Endothelial cell of umbilical vein (primary cell): Measurements from ENCODE around the gene FAAP100. TPM values are rescaled to one million over a fixed set of nuclear protein-coding genes. Genes with fewer than 3 reads are reported as not detected.
"Not testable (repeated sequence)": the region's sequence is repeated elsewhere in the genome, so short reads cannot be mapped to it uniquely, and the experiment has no call there.

Source experiments
- BruUV-seq: library from RNA; stranded (reverse); fragments of 400-500 nt; replicated peaks from 2 replicates; lab custom pipeline; 2021; lab: Mats Ljungman, UMichigan
- CTCF ChIA-PET: fragments of 300-600, 350-600 bp; sonication (Branson Sonifier 250); formaldehyde crosslinking; loops from one replicate; lab custom pipeline; 2021; ENCODE audit warnings: antibody characterized with exemption, inconsistent platforms; lab: Charles Lee
- POLR2A ChIA-PET: fragments of 300-600, 350-600 bp; sonication (Branson Sonifier 250); formaldehyde crosslinking; loops from one replicate; lab custom pipeline; 2021; ENCODE audit warnings: antibody characterized with exemption, inconsistent platforms; lab: Charles Lee
- DNase-seq: peaks from one replicate; pipeline ENCODE4 v3.0.0-alpha.2; 2011; ENCODE audit warnings: low read depth, low spot score
- FAIRE-seq: peaks from 2 replicates; lab custom pipeline; 2011; peaks lifted over from hg19 to GRCh38; lab: Jason Lieb, UNC
- H2AFZ ChIP-seq: 2 replicates; pipeline ENCODE4 v1.6.0; 2012; ENCODE audit warnings: low read depth, low read length, control low read depth, inconsistent platforms
- H3K27ac ChIP-seq: 2 replicates; pipeline ENCODE4 v1.5.1; 2011; ENCODE audit warnings: low read depth, mild to moderate bottlenecking, control low read depth, low read length, moderate library complexity; ENCODE audit not compliant: insufficient read depth
- H3K27me3 ChIP-seq, 2 experiments: 2 replicates each; pipeline versions ENCODE4 v1.6.0 to v1.6.1; 2011; ENCODE audit warnings: low read length in 2 of 2, mixed read lengths in 1 of 2; ENCODE audit not compliant: control insufficient read depth in 2 of 2, insufficient read depth in 2 of 2
- H3K36me3 ChIP-seq, 2 experiments: 2 replicates in 1 of 2; 3 replicates in 1 of 2; pipeline ENCODE4 v1.5.1; 2011; ENCODE audit warnings: low read length in 2 of 2, mild to moderate bottlenecking in 1 of 2, moderate library complexity in 1 of 2; ENCODE audit not compliant: control insufficient read depth in 2 of 2, insufficient read depth in 2 of 2; ENCODE audit errors: extremely low read depth in 1 of 2
- H3K4me1 ChIP-seq: 3 replicates; pipeline ENCODE4 v1.5.1; 2011; ENCODE audit warnings: mild to moderate bottlenecking, low read length; ENCODE audit not compliant: control insufficient read depth, insufficient read depth; ENCODE audit errors: extremely low read depth
- H3K4me2 ChIP-seq: 2 replicates; pipeline ENCODE4 v1.6.1; 2011; ENCODE audit warnings: low read length, control low read depth, mixed read lengths; ENCODE audit not compliant: insufficient read depth
- H3K4me3 ChIP-seq, 3 experiments: fragments of 200-600 bp in 1 of 3; sonication (generic), shearing (Covaris generic) in 1 of 3; replicated peaks in 1 of 3; 2 replicates each; pipeline ENCODE4 v1.5.1; 2011 to 2016; ENCODE audit warnings: control low read depth in 3 of 3, low read length in 3 of 3, mild to moderate bottlenecking in 2 of 3, inconsistent platforms in 1 of 3, low read depth in 1 of 3, moderate library complexity in 1 of 3; ENCODE audit not compliant: insufficient read depth in 1 of 3
- H3K79me2 ChIP-seq: 2 replicates; pipeline ENCODE4 v1.6.0; 2012; ENCODE audit warnings: low read length, inconsistent platforms; ENCODE audit not compliant: control insufficient read depth, insufficient read depth
- H3K9ac ChIP-seq: replicated peaks from 2 replicates; pipeline ENCODE3; 2011; ENCODE audit warnings: low read length, control low read depth; ENCODE audit not compliant: insufficient read depth; ENCODE audit errors: extremely low read depth
- H3K9me1 ChIP-seq: replicated peaks from 3 replicates; pipeline ENCODE4 v1.6.0; 2011; ENCODE audit warnings: mild to moderate bottlenecking, low read length; ENCODE audit not compliant: control insufficient read depth, insufficient read depth; ENCODE audit errors: extremely low read depth
- H3K9me3 ChIP-seq: replicated peaks from 2 replicates; pipeline ENCODE4 v1.5.1; 2012; ENCODE audit warnings: low read length, inconsistent platforms; ENCODE audit not compliant: control insufficient read depth, insufficient read depth
- H4K20me1 ChIP-seq: replicated peaks from 2 replicates; pipeline ENCODE3; 2011; ENCODE audit warnings: mild to moderate bottlenecking, low read length; ENCODE audit not compliant: control insufficient read depth, insufficient read depth; ENCODE audit errors: extremely low read depth
- CTCF ChIP-seq, 2 donors: IDR thresholded peaks; 1 replicate in 1 of 2; 2 replicates in 1 of 2; pipeline ENCODE4 v1.5.1; 2011; ENCODE audit warnings: low read length in 2 of 2, mild to moderate bottlenecking in 2 of 2, moderate library complexity in 2 of 2, control low read depth in 1 of 2, inconsistent platforms in 1 of 2, low read depth in 1 of 2; ENCODE audit not compliant: insufficient read depth in 1 of 2; ENCODE audit errors: extremely low read depth in 1 of 2
- EZH2 ChIP-seq: IDR thresholded peaks from 2 replicates; pipeline ENCODE4 v1.6.1; 2012; ENCODE audit warnings: borderline replicate concordance, low read depth, mild to moderate bottlenecking, moderate library complexity, low read length, inconsistent platforms; ENCODE audit not compliant: severe bottlenecking
- FOS ChIP-seq: IDR thresholded peaks from 2 replicates; pipeline ENCODE4 v1.6.1; 2011; ENCODE audit warnings: mild to moderate bottlenecking, low read length, moderate library complexity, borderline replicate concordance; ENCODE audit not compliant: insufficient read depth
- GATA2 ChIP-seq: IDR thresholded peaks from 2 replicates; pipeline ENCODE4 v1.7.0; 2011; ENCODE audit warnings: low read depth, mild to moderate bottlenecking, moderate library complexity, mixed read lengths, low read length; ENCODE audit not compliant: insufficient read length, insufficient read depth
- JUN ChIP-seq: IDR thresholded peaks from 2 replicates; pipeline ENCODE4 v1.6.1; 2011; ENCODE audit warnings: borderline replicate concordance, low read depth; ENCODE audit not compliant: insufficient read length, insufficient read depth
- MYC ChIP-seq: IDR thresholded peaks from one replicate; pipeline ENCODE4 v1.6.1; 2011; ENCODE audit warnings: mild to moderate bottlenecking, low read depth, low read length
- POLR2A ChIP-seq: IDR thresholded peaks from 2 replicates; pipeline ENCODE4 v1.6.1; 2012; ENCODE audit warnings: low read depth, mild to moderate bottlenecking, control low read depth, low read length
- POLR2AphosphoS5 ChIP-seq: IDR thresholded peaks from 2 replicates; pipeline ENCODE4 v1.6.1; 2012; ENCODE audit warnings: low read depth, mild to moderate bottlenecking, control low read depth, low read length, moderate library complexity; ENCODE audit not compliant: insufficient read depth
- dilution Hi-C: fragments of 300-500 bp; cut with MboI; formaldehyde crosslinking; loops from one replicate; pipeline ENCODE4 v1.15.0; 2019; ENCODE audit warnings: low sequenced_read_pairs; ENCODE audit not compliant: extremely low pct_ligation_motif_present
- intact Hi-C: fragments of 100-400 bp; cut with micrococcal nuclease; formaldehyde crosslinking; loops from one replicate; pipeline ENCODE4 v1.10.0; 2022
- polyA plus RNA-seq, 4 experiments: library from polyadenylated mRNA; depleted of rRNA in 3 of 4; stranded (reverse) in 3 of 4; unstranded in 1 of 4; fragments of >200 nt; gene quantifications; 2 replicates each; pipeline versions ENCODE4 v1.2.1 to v1.2.3, GENCODE V29; 2011 to 2012; ENCODE audit warnings: missing spikeins in 1 of 4
- total RNA-seq: library from RNA; stranded (reverse); gene quantifications from 2 replicates; pipeline ENCODE4 v1.2.3, GENCODE V29; 2021

The FAAP100 gene
- total and polyA plus RNA-seq, 2 donors (not counting 3 experiments of a cell fraction or from before 2014, with no cell fraction given), result 35.4 to 54.3 TPM

GRCh38 chr17:81586096-81586495 lies 33.9 kb upstream of the FAAP100 start:
- H4K20me1 ChIP-seq, result no peaks in the 10 kb centered on the region
- H3K4me3 ChIP-seq, result no peak overlapping the region
- H3K4me2 ChIP-seq, result no peak overlapping the region
- H3K27ac ChIP-seq, result no peak overlapping the region
- FAIRE-seq (no peak), DNase-seq (no peak)
- peaks cover 12% of the 10 kb centered on the region for H3K79me2 ChIP-seq
- H3K9ac ChIP-seq, result no peak overlapping the region
- H3K36me3 ChIP-seq, result peaks cover 23 to 45% of the 10 kb centered on the region in 2 experiments
- BruUV-seq, result no TSS peak
- intact Hi-C loops, result no loop called here
- no peaks in the 10 kb centered on the region for H3K9me1 ChIP-seq
- H2AFZ ChIP-seq, result no peak overlapping the region
- no peaks in the 10 kb centered on the region for H3K27me3 ChIP-seq
- no peaks in the 10 kb centered on the region for H3K9me3 ChIP-seq
- ChIA-PET POLR2A (interaction anchor here (0.6 kb wide), 1 partner anchor 9 kb away, joined by 4 read pairs; no protein-coding TSS in a partner anchor), CTCF (no interaction called here)
- dilution Hi-C loops, result no loop called here
- peaks cover 21% of the 10 kb centered on the region for H3K4me1 ChIP-seq
- TF ChIP-seq POLR2A (no peak), POLR2AphosphoS5 (no peak), EZH2 (no peak), MYC (no peak), FOS (no peak), CTCF (IDR thresholded peaks at IDR 0.05; ENCODE audit: extremely low read depth in 1 of 2, insufficient read depth in 1 of 2, low read depth in 1 of 2, low read length in 2 of 2) (no peak), JUN (no peak), GATA2 (no peak)

- H3K27me3 ChIP-seq, DNase-seq, H3K9ac ChIP-seq, H3K27ac ChIP-seq, BruUV-seq, dilution Hi-C loops, H3K9me1 ChIP-seq, FAIRE-seq, H3K4me3 ChIP-seq, H3K4me2 ChIP-seq, H2AFZ ChIP-seq, H4K20me1 ChIP-seq, H3K9me3 ChIP-seq: not testable (repeated sequence)
- peaks cover 20 to 43% of the 10 kb centered on the region in 2 experiments for H3K36me3 ChIP-seq
- POLR2A ChIA-PET, result interaction anchor here (0.7 kb wide), 1 partner anchor 418 kb away, joined by 5 read pairs; no protein-coding TSS in a partner anchor
- peaks cover 16% of the 10 kb centered on the region for H3K79me2 ChIP-seq
- intact Hi-C loops, result loop anchor here (2.0 kb wide), 1 partner anchor 18 kb away; no protein-coding TSS in a partner anchor
- CTCF ChIA-PET, result interaction anchor here (1.0 kb wide), 1 partner anchor 33 kb away, joined by 4 read pairs; no protein-coding TSS in a partner anchor
- H3K4me1 ChIP-seq, result peaks cover 21% of the 10 kb centered on the region
These were observed 32.6 kb upstream of the FAAP100 start for GRCh38 chr17:81584771-81585170.
